ENCODE results near the gene EPN1.

Gene EPN1

DNA sequence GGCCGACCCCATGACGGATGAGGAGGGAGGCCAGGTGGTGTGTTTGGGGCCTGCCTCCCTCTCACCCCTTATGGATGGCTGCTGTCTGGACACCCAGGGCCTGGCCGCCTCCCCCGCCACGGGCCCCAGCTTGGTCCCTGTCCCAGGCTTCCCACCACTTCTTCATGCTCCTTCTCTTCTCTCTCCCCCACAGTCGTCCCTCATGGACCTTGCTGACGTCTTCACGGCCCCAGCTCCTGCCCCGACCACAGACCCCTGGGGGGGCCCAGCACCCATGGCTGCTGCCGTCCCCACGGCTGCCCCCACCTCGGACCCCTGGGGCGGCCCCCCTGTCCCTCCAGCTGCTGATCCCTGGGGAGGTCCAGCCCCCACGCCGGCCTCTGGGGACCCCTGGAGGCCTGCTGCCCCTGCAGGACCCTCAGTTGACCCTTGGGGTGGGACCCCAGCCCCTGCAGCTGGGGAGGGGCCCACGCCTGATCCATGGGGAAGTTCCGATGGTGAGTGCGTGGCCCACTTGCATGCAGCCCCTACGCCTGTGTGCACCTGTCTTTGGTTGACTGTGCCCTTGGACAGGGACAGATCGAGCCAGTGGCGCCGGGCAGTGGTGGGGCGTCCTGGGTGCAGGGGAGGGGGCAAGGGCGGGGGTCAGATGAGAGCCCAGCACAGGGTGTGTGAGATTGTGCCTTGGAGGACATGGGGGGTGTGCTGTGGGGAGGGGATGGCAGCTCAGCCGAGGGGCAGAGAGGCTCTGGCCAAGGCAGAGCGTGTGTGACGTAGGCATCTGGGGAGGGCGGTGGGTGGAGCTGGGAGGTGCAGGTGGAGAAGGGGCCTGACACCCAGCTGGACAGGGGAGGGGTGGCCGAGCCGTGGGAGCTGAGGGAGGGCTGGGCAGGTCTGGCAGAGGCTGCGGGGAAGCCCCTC is 16.8 kb downstream of the EPN1 start:
- H4K20me1 ChIP-seq (ENCODE audit: insufficient read depth, low read length), result no peaks in the 10 kb centered on the region
- H3K4me1 ChIP-seq (ENCODE audit: insufficient read depth, low read length, severe bottlenecking), result no peaks in the 10 kb centered on the region
- no peak overlapping the region for H3K27ac ChIP-seq (ENCODE audit: low read depth, low read length, poor library complexity, severe bottlenecking)
- TF ChIP-seq, protein P1, sequence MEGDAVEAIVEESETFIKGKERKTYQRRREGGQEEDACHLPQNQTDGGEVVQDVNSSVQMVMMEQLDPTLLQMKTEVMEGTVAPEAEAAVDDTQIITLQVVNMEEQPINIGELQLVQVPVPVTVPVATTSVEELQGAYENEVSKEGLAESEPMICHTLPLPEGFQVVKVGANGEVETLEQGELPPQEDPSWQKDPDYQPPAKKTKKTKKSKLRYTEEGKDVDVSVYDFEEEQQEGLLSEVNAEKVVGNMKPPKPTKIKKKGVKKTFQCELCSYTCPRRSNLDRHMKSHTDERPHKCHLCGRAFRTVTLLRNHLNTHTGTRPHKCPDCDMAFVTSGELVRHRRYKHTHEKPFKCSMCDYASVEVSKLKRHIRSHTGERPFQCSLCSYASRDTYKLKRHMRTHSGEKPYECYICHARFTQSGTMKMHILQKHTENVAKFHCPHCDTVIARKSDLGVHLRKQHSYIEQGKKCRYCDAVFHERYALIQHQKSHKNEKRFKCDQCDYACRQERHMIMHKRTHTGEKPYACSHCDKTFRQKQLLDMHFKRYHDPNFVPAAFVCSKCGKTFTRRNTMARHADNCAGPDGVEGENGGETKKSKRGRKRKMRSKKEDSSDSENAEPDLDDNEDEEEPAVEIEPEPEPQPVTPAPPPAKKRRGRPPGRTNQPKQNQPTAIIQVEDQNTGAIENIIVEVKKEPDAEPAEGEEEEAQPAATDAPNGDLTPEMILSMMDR (IDR thresholded peaks at IDR 0.05; ENCODE audit: low read length), result no peak
- no peak for TF ChIP-seq EZH2 (IDR thresholded peaks at IDR 0.05; ENCODE audit: borderline replicate concordance, low read length)
- H3K9me2 ChIP-seq (ENCODE audit: low read depth, low read length), result no peaks in the 10 kb centered on the region
- H3K36me3 ChIP-seq (ENCODE audit: insufficient read depth, low read length), result peaks cover 94% of the 10 kb centered on the region
- no peaks in the 10 kb centered on the region for H3K79me2 ChIP-seq (ENCODE audit: insufficient read depth, low read length)
- H3K4me3 ChIP-seq (ENCODE audit: low read depth, low read length, poor library complexity, severe bottlenecking), result no peak overlapping the region
- H3K4me2 ChIP-seq (ENCODE audit: low read length), result no peak overlapping the region
- H3K27me3 ChIP-seq (ENCODE audit: insufficient read depth, low read length), result no peaks in the 10 kb centered on the region
- H2AFZ ChIP-seq (ENCODE audit: low read length), result no peak overlapping the region
- no peaks in the 10 kb centered on the region for H3K9me3 ChIP-seq (ENCODE audit: low read length)
- H3F3A ChIP-seq (ENCODE audit: insufficient read depth, low read length), result no peaks in the 10 kb centered on the region
- H3K9ac ChIP-seq (ENCODE audit: low read length), result no peak overlapping the region

DNA sequence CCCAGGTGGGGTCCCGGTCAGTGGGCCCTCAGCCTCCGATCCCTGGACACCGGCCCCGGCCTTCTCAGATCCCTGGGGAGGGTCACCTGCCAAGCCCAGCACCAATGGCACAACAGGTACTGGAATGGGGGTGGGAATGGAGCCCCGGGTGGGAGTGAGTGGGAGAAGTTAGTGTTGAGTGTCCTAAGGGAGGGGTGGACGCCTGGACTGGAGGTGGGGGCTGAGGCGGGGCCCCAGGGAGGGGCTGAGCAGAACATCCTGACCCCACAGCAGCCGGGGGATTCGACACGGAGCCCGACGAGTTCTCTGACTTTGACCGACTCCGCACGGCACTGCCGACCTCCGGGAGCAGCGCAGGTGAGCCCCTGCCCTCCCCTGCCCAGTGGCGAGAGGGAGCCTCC is 17.7 kb downstream of the EPN1 start:
- H3K27ac ChIP-seq (ENCODE audit: low read depth, low read length, poor library complexity, severe bottlenecking), result no peak overlapping the region
- H3K9ac ChIP-seq (ENCODE audit: low read length), result no peak overlapping the region
- peaks cover 94% of the 10 kb centered on the region for H3K36me3 ChIP-seq (ENCODE audit: insufficient read depth, low read length)
- H3K9me2 ChIP-seq (ENCODE audit: low read depth, low read length), result no peaks in the 10 kb centered on the region
- TF ChIP-seq, protein P1 (IDR thresholded peaks at IDR 0.05; ENCODE audit: low read length), result no peak
- no peak for TF ChIP-seq EZH2 (IDR thresholded peaks at IDR 0.05; ENCODE audit: borderline replicate concordance, low read length)
- no peak overlapping the region for H3K4me2 ChIP-seq (ENCODE audit: low read length)
- no peak overlapping the region for H3K4me3 ChIP-seq (ENCODE audit: low read depth, low read length, poor library complexity, severe bottlenecking)
- H3K79me2 ChIP-seq (ENCODE audit: insufficient read depth, low read length), result no peaks in the 10 kb centered on the region
- H4K20me1 ChIP-seq (ENCODE audit: insufficient read depth, low read length), result no peaks in the 10 kb centered on the region
- H2AFZ ChIP-seq (ENCODE audit: low read length), result no peak overlapping the region
- no peaks in the 10 kb centered on the region for H3K9me3 ChIP-seq (ENCODE audit: low read length)
- no peaks in the 10 kb centered on the region for H3K4me1 ChIP-seq (ENCODE audit: insufficient read depth, low read length, severe bottlenecking)
- no peaks in the 10 kb centered on the region for H3K27me3 ChIP-seq (ENCODE audit: insufficient read depth, low read length)
- H3F3A ChIP-seq (ENCODE audit: insufficient read depth, low read length), result no peaks in the 10 kb centered on the region

DNA sequence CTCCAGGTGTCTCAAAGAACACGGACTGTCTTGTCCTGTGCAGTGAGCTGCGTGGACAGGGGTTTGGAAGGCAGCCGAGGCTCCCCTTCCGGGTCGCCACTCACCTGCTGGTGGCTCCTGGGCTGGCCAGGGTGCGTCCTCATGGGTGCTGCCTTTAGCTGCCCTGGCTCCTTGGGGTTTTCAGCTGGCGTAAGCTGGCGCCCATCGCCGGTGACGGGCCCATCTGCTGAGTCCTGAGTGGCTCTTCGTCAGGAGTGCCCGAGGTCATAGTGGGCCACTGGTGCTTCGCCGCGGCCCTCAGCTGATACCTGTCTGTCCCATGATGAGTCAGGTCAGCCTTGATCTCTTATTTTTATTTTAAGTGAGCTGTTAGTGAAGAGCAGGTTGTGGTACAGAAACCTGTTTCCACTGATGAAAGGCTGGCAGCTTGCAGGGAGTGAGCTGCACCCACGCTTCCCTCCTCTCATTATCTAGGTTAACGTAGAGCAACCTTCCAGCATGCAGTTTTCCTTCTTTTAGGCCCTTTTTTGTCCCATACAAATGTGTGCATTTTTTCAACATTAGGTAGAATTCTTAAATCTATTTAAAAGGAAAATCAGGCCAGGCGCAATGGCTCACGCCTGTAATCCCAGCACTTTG is 18.4 kb downstream of the EPN1 start:
- Histone ChIP-seq H2AFZ (ENCODE audit: low read length) (no peak overlapping the region), H3K27ac (ENCODE audit: low read depth, low read length, poor library complexity, severe bottlenecking) (no peak overlapping the region), H3K79me2 (ENCODE audit: insufficient read depth, low read length) (no peaks in the 10 kb centered on the region), H3K4me2 (ENCODE audit: low read length) (no peak overlapping the region), H4K20me1 (ENCODE audit: insufficient read depth, low read length) (no peaks in the 10 kb centered on the region), H3K9me3 (ENCODE audit: low read length) (no peaks in the 10 kb centered on the region), H3K4me3 (ENCODE audit: low read depth, low read length, poor library complexity, severe bottlenecking) (no peak overlapping the region), H3K27me3 (ENCODE audit: insufficient read depth, low read length) (no peaks in the 10 kb centered on the region), H3K4me1 (ENCODE audit: insufficient read depth, low read length, severe bottlenecking) (no peaks in the 10 kb centered on the region), H3K9ac (ENCODE audit: low read length) (no peak overlapping the region), H3F3A (ENCODE audit: insufficient read depth, low read length) (no peaks in the 10 kb centered on the region), H3K9me2 (ENCODE audit: low read depth, low read length) (no peaks in the 10 kb centered on the region), H3K36me3 (ENCODE audit: insufficient read depth, low read length) (peaks cover 92% of the 10 kb centered on the region)
- TF ChIP-seq, protein P1 (IDR thresholded peaks at IDR 0.05; ENCODE audit: low read length), result no peak
- no peak for TF ChIP-seq EZH2 (IDR thresholded peaks at IDR 0.05; ENCODE audit: borderline replicate concordance, low read length)

Data from OCI-LY1 (cell line).